ENCODE measurements around the gene SH3PXD2A. TPM values are rescaled to one million over a fixed set of nuclear protein-coding genes. Genes with fewer than 3 reads are reported as not detected.
"Not testable (repeated sequence)": the region's sequence is repeated elsewhere in the genome, so short reads cannot be mapped to it uniquely, and the experiment has no call there.

Gene SH3PXD2A
- polyA plus RNA-seq, 1 donor = 32.0 TPM

- no peak for DNase-seq
These were observed 234.2 kb downstream of the SH3PXD2A start for GRCh38 chr10:103620891-103621782.

- DNase-seq = no peak
These were observed 235.0 kb downstream of the SH3PXD2A start for GRCh38 chr10:103620352-103620740.

- DNase-seq = no peak
These were observed 235.7 kb downstream of the SH3PXD2A start for GRCh38 chr10:103619424-103620351.

DNA sequence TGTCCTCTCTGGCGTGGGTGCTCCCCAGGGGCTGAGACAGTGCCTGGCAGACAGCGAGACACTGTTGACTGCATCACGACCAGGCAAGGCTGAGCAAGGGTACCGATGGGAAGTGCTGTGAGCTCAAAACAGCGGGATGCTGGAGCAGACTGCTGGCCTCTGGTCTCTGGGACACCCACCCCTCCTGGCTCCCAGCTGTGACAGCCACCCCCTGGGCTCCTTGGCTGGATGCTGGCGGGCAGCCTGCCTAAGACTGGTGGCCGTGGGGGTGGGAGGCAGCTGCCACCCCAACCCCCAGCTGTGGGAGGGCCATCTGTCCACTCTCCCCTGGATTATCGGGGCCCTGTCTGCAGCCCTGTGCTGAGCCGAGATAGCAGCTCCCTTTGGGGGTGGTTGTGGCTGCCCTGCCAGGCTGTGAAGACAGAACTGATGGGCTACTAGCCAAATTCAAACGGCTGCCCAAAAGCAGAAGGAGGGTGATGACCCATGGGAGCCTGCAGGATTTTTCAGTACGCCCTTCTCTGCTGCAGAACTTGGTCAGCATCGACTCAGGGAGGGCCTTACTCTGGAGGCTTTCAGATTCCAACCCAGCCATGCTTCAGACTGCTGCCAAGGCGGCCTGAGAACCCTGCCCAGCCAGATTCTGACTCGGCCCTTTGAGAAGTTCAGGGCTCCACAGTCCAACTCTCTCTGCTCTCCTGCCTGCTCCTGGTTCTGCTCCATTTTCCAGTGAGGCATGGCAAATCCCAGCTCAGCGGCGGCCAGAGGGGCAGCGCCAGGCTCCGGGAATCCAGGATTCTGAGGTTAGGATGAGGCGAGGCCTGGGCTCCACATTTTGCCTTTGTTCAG, 236.6 kb downstream of the SH3PXD2A start:
- no peak for DNase-seq

- no peak for DNase-seq
These were observed 237.6 kb downstream of the SH3PXD2A start for GRCh38 chr10:103617602-103618385.

DNA sequence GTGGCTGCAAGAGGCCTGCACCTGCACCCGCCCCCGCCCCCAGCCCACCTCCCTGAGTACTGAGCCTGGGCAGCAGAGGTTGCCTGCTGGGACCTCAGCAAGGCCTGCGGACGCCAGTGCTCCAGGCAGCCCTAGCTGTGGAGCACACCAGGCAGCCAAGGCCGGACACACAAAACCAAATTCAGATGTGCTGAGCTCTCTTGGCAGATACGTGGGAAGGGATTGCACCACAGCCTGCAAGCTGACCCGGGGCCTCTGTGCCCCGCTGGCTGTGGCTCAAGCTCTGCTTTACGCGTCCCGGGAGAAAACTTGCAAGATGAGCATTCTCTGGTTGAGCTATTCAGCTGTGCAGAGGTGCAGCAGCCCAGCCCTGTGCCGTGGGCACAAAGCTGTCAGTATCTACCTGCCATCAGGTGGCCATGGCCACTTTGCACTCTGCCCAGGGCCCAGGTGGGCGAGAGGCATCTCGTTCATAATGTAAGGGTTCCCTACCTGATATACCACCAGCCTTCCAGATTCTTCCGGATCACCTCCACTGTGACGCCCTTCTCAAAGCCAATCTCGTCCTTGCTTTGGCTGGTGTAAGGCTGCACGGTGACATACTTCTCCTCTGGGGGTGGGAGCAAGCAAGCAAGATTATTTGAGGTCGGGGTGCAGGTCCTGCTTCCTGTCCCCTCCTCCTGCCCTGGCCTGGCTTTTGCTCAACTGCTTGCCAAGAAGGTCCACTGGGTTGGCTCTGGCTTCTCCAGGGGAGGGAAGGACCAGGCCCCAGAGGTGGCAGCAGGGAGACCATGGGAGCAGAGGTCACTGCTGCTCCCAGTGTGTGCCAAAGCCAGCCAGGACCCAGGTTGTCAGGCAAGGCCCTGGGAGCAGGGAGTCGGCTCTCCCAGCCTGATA, 238.4 kb downstream of the SH3PXD2A start:
- no peak for DNase-seq

DNA sequence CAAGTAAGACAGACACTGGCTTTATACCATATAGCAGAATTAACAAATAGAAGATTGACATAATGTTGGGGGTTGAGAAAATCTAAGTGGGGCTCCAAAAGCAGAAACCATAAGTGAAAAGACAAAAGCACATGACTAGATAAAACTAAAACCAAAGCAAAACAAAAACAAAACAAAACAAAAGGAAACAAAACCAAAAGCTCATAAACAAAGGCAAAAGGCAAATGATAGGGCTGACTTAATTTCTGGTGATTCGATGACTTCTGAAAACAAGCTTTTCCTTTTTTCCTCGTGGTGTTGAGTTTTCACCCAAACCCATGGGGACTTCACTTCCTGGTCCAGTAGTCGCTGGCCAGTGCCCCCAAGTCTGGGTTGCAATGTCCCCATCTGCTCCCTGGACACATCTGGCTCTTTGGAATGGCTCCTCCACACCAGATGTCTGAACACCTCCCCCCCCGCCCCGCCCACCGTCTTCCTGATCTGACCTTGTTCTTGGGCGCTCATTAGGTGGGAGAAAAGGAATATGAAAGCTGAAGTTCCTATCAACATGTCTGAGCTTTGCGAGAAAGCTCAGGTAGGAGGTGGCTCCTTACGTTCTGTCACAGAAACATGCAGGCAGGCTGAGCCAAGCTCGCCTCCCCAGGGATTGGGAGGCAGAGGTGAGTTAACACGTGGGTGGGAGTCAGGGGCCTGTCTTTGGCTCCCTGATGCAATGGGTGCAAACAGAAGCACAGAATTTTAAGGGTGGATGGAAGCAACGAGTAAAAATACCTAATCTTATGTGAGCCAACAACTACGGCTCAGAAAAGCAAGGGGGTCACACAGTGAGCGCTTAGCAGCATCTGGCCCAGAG, 240.8 kb downstream of the SH3PXD2A start:
- no peak for DNase-seq

DNA sequence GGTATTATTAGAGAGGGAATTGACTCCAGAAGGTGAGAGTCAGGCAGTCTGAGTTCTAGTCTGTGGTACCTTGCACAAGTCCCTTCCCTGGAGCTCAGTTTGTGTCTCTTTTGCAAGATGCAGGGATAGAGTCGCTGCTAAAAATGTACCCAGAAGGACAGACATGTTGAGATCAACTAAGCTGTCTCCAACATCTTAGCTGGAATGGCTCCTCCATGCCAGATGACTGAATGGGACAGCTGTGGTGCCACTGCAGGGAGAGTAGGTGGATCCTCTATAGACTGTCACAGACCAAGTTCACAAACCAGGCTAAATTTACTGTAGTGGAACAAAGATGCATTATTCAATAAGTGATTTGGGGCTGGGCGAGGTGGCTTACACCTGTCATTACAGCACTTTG, 241.8 kb downstream of the SH3PXD2A start:
- no peak for DNase-seq

- no peak for DNase-seq
These were observed 242.7 kb downstream of the SH3PXD2A start for GRCh38 chr10:103612462-103613365.

DNA sequence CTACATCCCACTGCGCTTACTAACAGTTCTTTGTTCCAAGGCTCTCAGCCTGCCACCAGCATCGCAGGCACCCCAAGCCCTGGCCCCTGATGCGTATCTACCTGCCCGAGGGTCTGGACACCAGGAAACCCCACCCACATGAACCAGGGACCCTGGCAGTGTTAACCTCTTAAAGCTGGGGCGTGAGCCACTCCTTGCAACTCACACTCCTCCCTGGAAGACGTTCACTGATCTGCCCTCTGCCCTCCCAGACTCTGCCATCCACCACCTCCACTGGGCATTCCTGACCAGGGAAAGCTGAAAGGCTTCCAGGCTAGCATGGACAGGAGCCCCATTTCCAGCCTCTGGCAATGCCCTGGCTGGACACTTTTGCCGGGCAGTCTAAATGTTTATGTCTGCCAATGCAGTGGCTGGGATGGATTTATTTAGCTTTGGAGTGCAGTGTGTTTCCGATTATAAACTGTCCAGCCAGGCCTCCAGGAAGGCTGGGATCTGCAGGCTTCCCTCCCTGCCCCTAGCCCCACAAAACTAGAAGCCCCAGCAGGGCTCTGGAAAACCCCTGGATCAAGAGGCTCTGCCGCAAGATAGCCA, 244.4 kb downstream of the SH3PXD2A start:
- DNase-seq = no peak

DNA sequence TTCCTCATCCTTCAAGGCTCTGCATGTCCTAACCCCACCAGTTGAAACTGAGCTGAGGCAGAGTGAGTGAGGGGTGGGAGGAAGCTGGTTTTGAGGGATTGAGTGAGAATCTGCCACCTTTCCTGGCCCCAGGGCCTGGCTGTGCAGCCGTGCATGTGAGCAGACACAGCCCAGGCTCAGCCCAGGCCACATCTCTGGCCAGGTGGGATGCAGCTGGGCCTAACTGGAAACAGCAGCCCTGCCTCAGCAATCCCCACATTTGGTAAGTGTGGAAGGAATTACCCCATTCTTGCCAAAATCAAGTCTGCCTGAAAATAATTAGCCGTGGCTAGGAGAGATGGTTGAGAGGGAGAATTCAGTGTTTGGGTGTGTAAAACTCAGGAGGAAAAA, 245.3 kb downstream of the SH3PXD2A start:
- DNase-seq = no peak

DNA sequence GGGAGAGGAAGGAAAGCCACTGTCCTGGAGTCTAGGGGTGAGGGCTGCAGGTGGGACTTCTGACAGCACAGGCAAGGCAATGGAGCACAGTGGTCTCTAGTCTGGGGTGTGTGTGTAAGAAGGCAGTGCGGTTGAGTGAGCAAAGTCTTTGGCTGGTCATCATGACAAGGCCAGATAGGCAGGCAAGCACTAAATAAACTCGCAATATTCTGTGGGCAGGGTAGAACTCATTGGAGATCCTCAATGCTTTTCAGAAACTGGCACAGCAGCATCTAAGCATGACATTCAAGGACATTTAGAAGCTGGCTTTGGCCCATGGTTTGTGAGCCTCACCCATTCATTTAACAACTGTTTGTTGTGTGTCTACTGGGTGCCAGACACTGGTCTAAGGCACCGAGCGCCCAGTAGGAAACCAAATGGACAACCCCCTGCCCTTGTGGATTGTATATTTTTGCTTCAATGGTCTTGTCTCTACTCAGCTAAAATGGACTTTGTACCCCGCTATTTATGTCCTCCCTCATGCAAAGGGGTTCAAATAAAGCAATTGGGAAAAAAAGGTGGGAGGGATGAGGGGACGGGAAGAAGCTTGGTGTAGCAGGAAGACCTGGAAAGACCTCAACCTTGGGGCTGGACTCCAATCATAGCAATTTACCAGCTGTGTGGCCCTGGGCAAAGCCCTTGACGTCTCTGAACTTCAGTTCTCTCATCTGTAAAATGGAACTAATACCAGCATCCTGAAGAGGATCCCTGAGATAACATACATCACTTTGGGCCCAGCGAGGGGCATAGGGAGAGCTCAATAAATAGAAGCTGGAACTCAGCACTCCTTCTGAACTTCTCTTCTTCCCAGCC, 245.9 kb downstream of the SH3PXD2A start:
- DNase-seq = no peak

GRCh38 chr10:103608056-103608455, 247.3 kb downstream of the SH3PXD2A start:
- not testable (repeated sequence) for DNase-seq

GRCh38 chr10:103607051-103607450, 248.3 kb downstream of the SH3PXD2A start:
- DNase-seq = not testable (repeated sequence)

GRCh38 chr10:103606097-103606438, 249.3 kb downstream of the SH3PXD2A start:
- DNase-seq = not testable (repeated sequence)

DNA sequence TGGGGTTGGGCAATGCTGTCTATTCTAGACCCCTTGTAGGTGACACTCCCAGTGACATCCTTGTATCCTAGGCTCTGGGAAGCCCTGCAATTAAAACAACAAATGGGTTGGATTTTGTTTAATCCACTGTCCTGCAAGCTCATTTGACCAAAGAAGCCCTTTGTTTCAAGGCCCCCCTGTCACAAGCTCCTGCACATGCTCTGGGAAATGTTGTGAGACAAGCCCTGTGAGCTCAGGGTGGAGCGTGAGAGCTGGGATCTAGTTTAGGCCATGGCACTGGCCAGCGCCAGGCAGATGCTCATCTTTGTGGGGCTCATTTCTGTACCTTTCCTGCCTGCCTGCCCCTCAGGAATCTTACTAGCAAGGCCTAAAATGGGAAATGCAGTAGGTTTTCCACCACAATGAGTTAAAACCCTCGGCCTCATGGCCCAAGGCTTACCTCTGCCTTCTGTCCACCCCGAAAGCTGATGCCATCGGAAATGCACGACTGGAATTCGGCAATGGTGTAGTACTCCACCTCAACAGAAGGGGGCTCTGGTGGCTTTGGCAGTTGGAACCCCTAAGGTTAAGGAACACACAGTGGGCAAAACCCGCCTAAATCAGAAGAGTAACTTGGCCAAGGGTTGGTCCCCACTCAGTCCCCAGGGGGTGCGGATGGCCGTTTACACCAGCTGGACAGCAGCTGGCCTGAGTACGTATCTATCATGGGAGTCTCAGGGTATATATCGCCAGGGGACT, 249.8 kb downstream of the SH3PXD2A start:
- no peak for DNase-seq
